ENCODE results near the gene ITGBL1.

DNA sequence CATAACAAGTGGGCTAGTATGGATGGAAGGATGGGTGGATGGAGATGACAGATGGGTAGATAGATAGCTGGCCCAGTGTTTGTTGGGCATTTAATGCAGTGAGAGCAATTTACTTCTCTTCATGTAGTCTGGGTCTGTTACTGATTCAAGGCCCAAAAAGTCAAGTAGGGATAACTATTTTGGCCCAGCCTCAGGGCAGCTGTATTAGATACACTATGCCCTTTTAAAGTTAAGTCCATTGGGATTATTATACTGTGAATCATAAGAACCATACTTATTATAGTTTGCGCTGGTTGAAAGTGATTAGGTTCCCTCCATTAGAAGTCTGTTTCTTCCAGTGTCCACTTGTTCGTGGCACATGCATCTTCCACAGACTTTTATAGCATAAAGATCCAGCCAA lies 4.7 kb downstream of the ITGBL1 start:
- TF ChIP-seq, protein P1, sequence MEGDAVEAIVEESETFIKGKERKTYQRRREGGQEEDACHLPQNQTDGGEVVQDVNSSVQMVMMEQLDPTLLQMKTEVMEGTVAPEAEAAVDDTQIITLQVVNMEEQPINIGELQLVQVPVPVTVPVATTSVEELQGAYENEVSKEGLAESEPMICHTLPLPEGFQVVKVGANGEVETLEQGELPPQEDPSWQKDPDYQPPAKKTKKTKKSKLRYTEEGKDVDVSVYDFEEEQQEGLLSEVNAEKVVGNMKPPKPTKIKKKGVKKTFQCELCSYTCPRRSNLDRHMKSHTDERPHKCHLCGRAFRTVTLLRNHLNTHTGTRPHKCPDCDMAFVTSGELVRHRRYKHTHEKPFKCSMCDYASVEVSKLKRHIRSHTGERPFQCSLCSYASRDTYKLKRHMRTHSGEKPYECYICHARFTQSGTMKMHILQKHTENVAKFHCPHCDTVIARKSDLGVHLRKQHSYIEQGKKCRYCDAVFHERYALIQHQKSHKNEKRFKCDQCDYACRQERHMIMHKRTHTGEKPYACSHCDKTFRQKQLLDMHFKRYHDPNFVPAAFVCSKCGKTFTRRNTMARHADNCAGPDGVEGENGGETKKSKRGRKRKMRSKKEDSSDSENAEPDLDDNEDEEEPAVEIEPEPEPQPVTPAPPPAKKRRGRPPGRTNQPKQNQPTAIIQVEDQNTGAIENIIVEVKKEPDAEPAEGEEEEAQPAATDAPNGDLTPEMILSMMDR (IDR thresholded peaks at IDR 0.05): no peak
- no peak for TF ChIP-seq POLR2A (IDR thresholded peaks at IDR 0.05)

Measured in Peyer's patch (tissue), 4 donors.